CD4-positive, alpha-beta T cell (primary cell): Measurements from ENCODE around the gene RAD51B. TPM values are rescaled to one million over a fixed set of nuclear protein-coding genes. Genes with fewer than 3 reads are reported as not detected.

Source experiments
- ATAC-seq: fragments of 200-7000 bp; cut with Tn5 transposase; one replicate; pipeline ENCODE4 v1.10.0; 2022; ENCODE audit warnings: mild to moderate bottlenecking; ENCODE audit not compliant: poor library complexity
- CTCF ChIA-PET: fragments of 350-600 bp; sonication (Branson Sonifier 250); formaldehyde crosslinking; loops from one replicate; lab custom pipeline; 2021; ENCODE audit warnings: antibody characterized with exemption, inconsistent platforms; lab: Charles Lee
- POLR2A ChIA-PET: fragments of 350-600 bp; sonication (Branson Sonifier 250); formaldehyde crosslinking; loops from one replicate; lab custom pipeline; 2021; ENCODE audit warnings: antibody characterized with exemption, inconsistent platforms; lab: Charles Lee
- DNase-seq, 14 experiments: peaks; one replicate each; pipeline ENCODE4 v3.0.0-alpha.2; 2013 to 2020; ENCODE audit warnings: mixed read lengths in 2 of 14
- H3K27ac ChIP-seq, 2 donors: one replicate each; pipeline versions ENCODE4 v1.5.1 to v1.7.0; 2013; ENCODE audit warnings: low read length in 2 of 2, low read depth in 1 of 2, mild to moderate bottlenecking in 1 of 2
- H3K27me3 ChIP-seq, 2 experiments: 1 replicate in 1 of 2; 2 replicates in 1 of 2; pipeline versions ENCODE4 v1.6.1 to v1.7.0; 2013; ENCODE audit warnings: low read length in 2 of 2, control low read depth in 1 of 2, mild to moderate bottlenecking in 1 of 2, moderate library complexity in 1 of 2; ENCODE audit not compliant: insufficient read depth in 2 of 2, control insufficient read depth in 1 of 2
- H3K36me3 ChIP-seq: one replicate; pipeline ENCODE4 v1.6.1; 2013; ENCODE audit warnings: low read length, control low read depth; ENCODE audit not compliant: insufficient read depth
- H3K4me1 ChIP-seq: one replicate; pipeline ENCODE4 v1.6.1; 2013; ENCODE audit warnings: low read length, control low read depth; ENCODE audit not compliant: insufficient read depth
- H3K4me3 ChIP-seq: one replicate; pipeline ENCODE4 v1.5.1; 2013; ENCODE audit warnings: mild to moderate bottlenecking, low read length, moderate library complexity
- H3K9me3 ChIP-seq, 2 experiments: 1 replicate in 1 of 2; 2 replicates in 1 of 2; pipeline versions ENCODE4 v1.6.1 to v1.7.0; 2013; ENCODE audit warnings: low read length in 2 of 2, mild to moderate bottlenecking in 2 of 2, control low read depth in 1 of 2, moderate library complexity in 1 of 2; ENCODE audit not compliant: control insufficient read depth in 1 of 2, insufficient read depth in 1 of 2
- H3K27ac Mint-ChIP-seq: one replicate; pipeline ENCODE4 v1.8.0; 2020; ENCODE audit warnings: mixed read lengths
- H3K27me3 Mint-ChIP-seq: one replicate; pipeline ENCODE4 v1.8.0; 2021; ENCODE audit warnings: mixed read lengths
- H3K36me3 Mint-ChIP-seq: one replicate; pipeline ENCODE4 v1.8.0; 2021; ENCODE audit warnings: low read depth, mixed read lengths
- H3K4me1 Mint-ChIP-seq: one replicate; pipeline ENCODE4 v1.8.0; 2021; ENCODE audit warnings: low read depth, mixed read lengths
- H3K4me3 Mint-ChIP-seq: one replicate; pipeline ENCODE4 v1.8.0; 2020; ENCODE audit warnings: mild to moderate bottlenecking, mixed read lengths
- H3K9me3 Mint-ChIP-seq: one replicate; pipeline ENCODE4 v1.8.0; 2020; ENCODE audit warnings: mixed read lengths
- intact Hi-C, 2 experiments: fragments of 100-400 bp; cut with DNase I in 1 of 2; cut with micrococcal nuclease in 1 of 2; formaldehyde crosslinking; loops; one replicate each; pipeline versions ENCODE4 v1.15.1 to v1.9.0; 2023 to 2025; cut with DNase I, micrococcal nuclease
- total RNA-seq, 174 experiments: library from RNA in 2 of 174; stranded (reverse) in 2 of 174; gene quantifications; one replicate each; pipeline ENCODE4 v1.2.3 and lab custom pipeline; 2021 to 2026
- TF ChIP-seq, protein P1 (sequence below): fragments of 200-600 bp; IDR thresholded peaks from one replicate; pipeline ENCODE4 v1.8.0; 2022; ENCODE audit warnings: antibody characterized with exemption, mild to moderate bottlenecking

The RAD51B gene
- total RNA-seq, 2 experiments from 2014 or later, result 18.4 to 20.0 TPM

DNA sequence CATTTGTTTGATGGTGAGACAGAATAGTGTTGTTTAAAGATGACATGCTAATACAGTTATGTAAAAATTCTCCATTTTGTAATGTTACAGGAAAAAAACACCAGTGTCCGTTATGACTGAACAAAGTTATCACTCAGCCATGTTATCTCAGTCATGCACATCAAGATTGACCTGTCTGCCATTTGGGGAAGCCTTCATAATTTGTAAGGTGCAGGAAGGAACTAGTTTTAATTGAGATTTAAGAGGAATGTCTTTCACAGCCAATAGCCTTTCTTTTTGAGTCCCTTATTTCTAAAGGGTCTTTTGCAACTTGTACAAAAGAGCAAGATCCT lies 432.2 kb downstream of the RAD51B start:
- Histone ChIP-seq H3K4me1 (peaks cover 12% of the 10 kb centered on the region), H3K27me3 (no peaks in the 10 kb centered on the region), H3K27ac (no peak overlapping the region), H3K4me3 (no peak overlapping the region), H3K9me3 (no peaks in the 10 kb centered on the region), H3K36me3 (no peaks in the 10 kb centered on the region)
- Mint-ChIP-seq H3K4me3 (no peak overlapping the region), H3K27me3 (no peaks in the 10 kb centered on the region), H3K27ac (peak overlapping the region; percentile 72), H3K4me1 (peaks cover 80% of the 10 kb centered on the region), H3K36me3 (no peaks in the 10 kb centered on the region), H3K9me3 (no peaks in the 10 kb centered on the region)
- TF ChIP-seq, protein P1, sequence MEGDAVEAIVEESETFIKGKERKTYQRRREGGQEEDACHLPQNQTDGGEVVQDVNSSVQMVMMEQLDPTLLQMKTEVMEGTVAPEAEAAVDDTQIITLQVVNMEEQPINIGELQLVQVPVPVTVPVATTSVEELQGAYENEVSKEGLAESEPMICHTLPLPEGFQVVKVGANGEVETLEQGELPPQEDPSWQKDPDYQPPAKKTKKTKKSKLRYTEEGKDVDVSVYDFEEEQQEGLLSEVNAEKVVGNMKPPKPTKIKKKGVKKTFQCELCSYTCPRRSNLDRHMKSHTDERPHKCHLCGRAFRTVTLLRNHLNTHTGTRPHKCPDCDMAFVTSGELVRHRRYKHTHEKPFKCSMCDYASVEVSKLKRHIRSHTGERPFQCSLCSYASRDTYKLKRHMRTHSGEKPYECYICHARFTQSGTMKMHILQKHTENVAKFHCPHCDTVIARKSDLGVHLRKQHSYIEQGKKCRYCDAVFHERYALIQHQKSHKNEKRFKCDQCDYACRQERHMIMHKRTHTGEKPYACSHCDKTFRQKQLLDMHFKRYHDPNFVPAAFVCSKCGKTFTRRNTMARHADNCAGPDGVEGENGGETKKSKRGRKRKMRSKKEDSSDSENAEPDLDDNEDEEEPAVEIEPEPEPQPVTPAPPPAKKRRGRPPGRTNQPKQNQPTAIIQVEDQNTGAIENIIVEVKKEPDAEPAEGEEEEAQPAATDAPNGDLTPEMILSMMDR, result no peak
- ATAC-seq (no peak), DNase-seq (no peak)
- intact Hi-C loops, result loop anchor here (5.0 to 10.0 kb wide), 3 partner anchors 111 to 263 kb away; no protein-coding TSS in a partner anchor
- ChIA-PET CTCF (interaction anchor here (0.9 to 6.0 kb wide), 8 partner anchors 10 to 850 kb away, joined by 3 to 33 read pairs (median 3); no protein-coding TSS in a partner anchor), POLR2A (interaction anchor here (1.0 to 9.1 kb wide), 12 partner anchors 8 to 568 kb away, joined by 3 to 157 read pairs (median 10); partner anchors contain the start of gene ZFP36L1)

DNA sequence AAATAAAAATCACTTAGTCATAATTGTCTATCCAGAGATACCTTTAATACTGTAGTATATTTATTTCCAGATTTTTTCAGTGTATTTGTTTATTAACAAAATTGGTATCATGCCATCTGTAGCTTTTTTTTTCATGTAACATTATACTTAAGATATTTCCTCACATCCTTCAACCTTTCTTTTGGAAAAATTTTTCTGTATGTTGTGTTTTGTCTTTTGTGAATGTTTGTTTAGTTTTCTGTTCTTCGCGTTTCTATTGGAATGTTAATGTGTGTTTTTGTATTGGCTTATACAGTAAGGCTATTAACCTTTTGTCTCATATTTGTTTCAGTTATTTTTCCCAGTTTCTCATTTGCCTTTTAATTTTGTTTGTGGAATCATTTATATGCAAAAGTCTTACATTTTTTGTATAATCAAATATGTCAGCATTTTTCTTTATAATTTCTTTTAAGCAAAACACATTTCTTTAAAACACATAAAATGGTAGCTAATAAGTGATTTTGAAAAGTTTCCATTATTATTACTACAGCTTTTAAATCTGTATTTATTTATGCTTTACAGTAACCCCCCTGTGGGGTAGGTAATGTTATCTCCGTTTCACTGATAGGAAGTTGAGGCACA lies 433.7 kb downstream of the RAD51B start:
- TF ChIP-seq, protein P1, result no peak
- POLR2A ChIA-PET, result interaction anchor here (0.9 to 9.1 kb wide), 5 partner anchors 30 to 563 kb away, joined by 3 to 157 read pairs (median 16); partner anchors contain the start of gene ZFP36L1
- CTCF ChIA-PET, result interaction anchor here (0.7 to 1.5 kb wide), 3 partner anchors 24 to 572 kb away, joined by 3 read pairs; no protein-coding TSS in a partner anchor
- intact Hi-C loops, result loop anchor here (5.0 to 10.0 kb wide), 3 partner anchors 109 to 262 kb away; no protein-coding TSS in a partner anchor
- H3K27me3 ChIP-seq, result no peaks in the 10 kb centered on the region
- H3K27me3 Mint-ChIP-seq, result no peaks in the 10 kb centered on the region
- no peaks in the 10 kb centered on the region for H3K9me3 Mint-ChIP-seq
- H3K27ac Mint-ChIP-seq, result no peak overlapping the region
- no peak for ATAC-seq
- no peaks in the 10 kb centered on the region for H3K36me3 ChIP-seq
- no peaks in the 10 kb centered on the region for H3K9me3 ChIP-seq
- H3K4me3 Mint-ChIP-seq, result no peak overlapping the region
- H3K36me3 Mint-ChIP-seq, result no peaks in the 10 kb centered on the region
- no peak overlapping the region for H3K27ac ChIP-seq
- DNase-seq, result no peak
- peaks cover 14% of the 10 kb centered on the region for H3K4me1 ChIP-seq
- H3K4me1 Mint-ChIP-seq, result peaks cover 76% of the 10 kb centered on the region
- no peak overlapping the region for H3K4me3 ChIP-seq

DNA sequence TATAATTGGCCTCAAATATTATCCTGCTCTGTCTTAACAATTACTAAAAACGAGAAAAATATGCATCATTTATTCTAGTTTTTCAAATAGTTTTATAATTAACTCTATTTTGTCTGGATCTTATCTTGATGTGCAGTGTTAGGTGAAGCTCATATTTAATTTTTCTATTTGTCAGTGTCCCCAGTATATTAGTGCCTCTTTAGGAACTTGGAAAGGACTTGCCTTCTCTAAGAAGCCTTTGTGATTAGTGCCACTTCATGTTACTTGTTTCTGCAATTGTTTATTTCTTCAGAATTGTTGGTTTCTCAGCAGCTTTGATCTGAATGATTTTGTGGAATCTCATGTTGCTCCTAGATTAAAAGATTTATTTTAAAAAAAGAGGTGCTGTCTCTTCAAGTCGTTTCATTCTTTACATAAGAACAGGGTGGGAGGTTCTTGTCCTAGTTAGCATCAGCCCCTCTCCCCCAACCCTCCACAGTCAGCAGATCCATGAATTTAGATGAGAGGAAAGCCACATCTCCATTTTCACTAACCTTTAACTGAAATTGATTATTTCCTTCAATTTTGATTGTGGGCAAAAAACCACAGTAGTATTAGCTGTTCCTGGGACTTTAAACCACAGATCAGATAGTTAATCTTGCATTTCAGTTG lies 434.4 kb downstream of the RAD51B start:
- TF ChIP-seq, protein P1, result no peak
- Histone ChIP-seq H3K36me3 (no peaks in the 10 kb centered on the region), H3K27me3 (no peaks in the 10 kb centered on the region), H3K9me3 (no peaks in the 10 kb centered on the region), H3K27ac (no peak overlapping the region), H3K4me1 (peaks cover 12% of the 10 kb centered on the region), H3K4me3 (no peak overlapping the region)
- intact Hi-C loops, result loop anchor here (5.0 to 10.0 kb wide), 3 partner anchors 108 to 261 kb away; no protein-coding TSS in a partner anchor
- ATAC-seq (no peak), DNase-seq (no peak)
- peak overlapping the region; percentile 27 for H3K27ac Mint-ChIP-seq
- H3K4me1 Mint-ChIP-seq, result peaks cover 76% of the 10 kb centered on the region
- ChIA-PET CTCF (interaction anchor here (1.0 to 1.5 kb wide), 2 partner anchors 286 to 571 kb away, joined by 3 read pairs; no protein-coding TSS in a partner anchor), POLR2A (interaction anchor here (0.9 to 9.1 kb wide), 6 partner anchors 29 to 562 kb away, joined by 3 to 157 read pairs (median 10); partner anchors contain the start of gene ZFP36L1)
- H3K9me3 Mint-ChIP-seq, result no peaks in the 10 kb centered on the region
- H3K36me3 Mint-ChIP-seq, result no peaks in the 10 kb centered on the region
- no peaks in the 10 kb centered on the region for H3K27me3 Mint-ChIP-seq
- no peak overlapping the region for H3K4me3 Mint-ChIP-seq
